ENCODE data around the gene ABTB2.

GRCh38 chr11:34188181-34188580 lies 169.6 kb downstream of the ABTB2 start:
- TF ChIP-seq CTCF (conservative IDR thresholded peaks at IDR 0.05; ENCODE audit: low read depth in 2 of 2) (no peak), POLR2AphosphoS5 (IDR thresholded peaks at IDR 0.05; ENCODE audit: low read depth) (no peak), EZH2 (IDR thresholded peaks at IDR 0.05; ENCODE audit: low read depth, unreplicated experiment) (no peak), EZH2phosphoT487 (IDR thresholded peaks at IDR 0.05; ENCODE audit: unreplicated experiment) (no peak), JUNB (IDR thresholded peaks at IDR 0.05; ENCODE audit: unreplicated experiment) (no peak), ZNF462 (CRISPR knock-in tag; IDR thresholded peaks at IDR 0.05) (no peak), REST (IDR thresholded peaks at IDR 0.05; ENCODE audit: unreplicated experiment) (no peak), CREB1 (CRISPR knock-in tag; IDR thresholded peaks at IDR 0.05; ENCODE audit: low read depth) (no peak), ZNF114 (CRISPR knock-in tag; IDR thresholded peaks at IDR 0.05) (no peak), ETS1 (IDR thresholded peaks at IDR 0.05) (no peak), ZNF331 (CRISPR knock-in tag; IDR thresholded peaks at IDR 0.05; ENCODE audit: low read depth) (no peak), STAT1 (IDR thresholded peaks at IDR 0.05; ENCODE audit: unreplicated experiment) (no peak), NANOG (IDR thresholded peaks at IDR 0.05; ENCODE audit: borderline replicate concordance) (no peak)

Data from GM23338 (cell line).